BLaER1 (cell line): ENCODE results near the gene GRPR.
"Not testable (repeated sequence)": the region's sequence is repeated elsewhere in the genome, so short reads cannot be mapped to it uniquely, and the experiment has no call there.

Experiments
- H3K27ac ChIP-seq: shearing (Covaris generic); formaldehyde crosslinking; 2 replicates; pipeline ENCODE4 v1.8.1; 2022
- H3K27me3 ChIP-seq: shearing (Covaris generic); formaldehyde crosslinking; 2 replicates; pipeline ENCODE4 v1.8.1; 2022
- H3K36me3 ChIP-seq: shearing (Covaris generic); formaldehyde crosslinking; 2 replicates; pipeline ENCODE4 v1.8.1; 2022
- H3K4me1 ChIP-seq: shearing (Covaris generic); formaldehyde crosslinking; 2 replicates; pipeline ENCODE4 v1.8.1; 2022
- H3K4me2 ChIP-seq: shearing (Covaris generic); formaldehyde crosslinking; 2 replicates; pipeline ENCODE4 v1.8.1; 2022
- H3K4me3 ChIP-seq: shearing (Covaris generic); formaldehyde crosslinking; 2 replicates; pipeline ENCODE4 v1.8.1; 2022
- H3K9ac ChIP-seq: shearing (Covaris generic); formaldehyde crosslinking; 2 replicates; pipeline ENCODE4 v1.8.1; 2022
- H3K9me3 ChIP-seq: shearing (Covaris generic); formaldehyde crosslinking; 2 replicates; pipeline ENCODE4 v1.8.1; 2022
- H4K20me1 ChIP-seq: shearing (Covaris generic); formaldehyde crosslinking; 2 replicates; pipeline ENCODE4 v1.8.1; 2022
- Cebpa-rat ChIP-seq: shearing (Covaris generic); IDR thresholded peaks from 2 replicates; pipeline ENCODE4 v1.8.1; 2022

The GRPR gene

GRCh38 chrX:16145656-16146055 is 22.3 kb downstream of the GRPR start:
- Histone ChIP-seq H3K4me2 (no peak overlapping the region), H3K4me1 (no peaks in the 10 kb centered on the region), H3K27me3 (peaks cover 82% of the 10 kb centered on the region), H4K20me1 (no peaks in the 10 kb centered on the region; the same call in 1 of the 2 replicates), H3K9me3 (peaks cover 4% of the 10 kb centered on the region; the same call in 1 of the 2 replicates), H3K4me3 (no peak overlapping the region), H3K9ac (no peak overlapping the region), H3K27ac (no peak overlapping the region), H3K36me3 (no peaks in the 10 kb centered on the region)
- no peak for TF ChIP-seq Cebpa-rat

- Histone ChIP-seq H3K4me1 (no peaks in the 10 kb centered on the region), H3K9ac (no peak overlapping the region), H3K36me3 (no peaks in the 10 kb centered on the region), H4K20me1 (no peaks in the 10 kb centered on the region), H3K4me3 (no peak overlapping the region), H3K27me3 (peaks cover 86% of the 10 kb centered on the region), H3K27ac (no peak overlapping the region), H3K9me3 (peaks cover 4% of the 10 kb centered on the region; the same call in 1 of the 2 replicates), H3K4me2 (no peak overlapping the region)
- TF ChIP-seq Cebpa-rat, result no peak
Measured at GRCh38 chrX:16148896-16149295, 25.5 kb downstream of the GRPR start.

GRCh38 chrX:16155581-16156096 is 32.3 kb downstream of the GRPR start:
- Histone ChIP-seq H3K27ac (no peak overlapping the region), H3K36me3 (no peaks in the 10 kb centered on the region), H4K20me1 (no peaks in the 10 kb centered on the region; the same call in 1 of the 2 replicates), H3K9ac (no peak overlapping the region), H3K4me2 (no peak overlapping the region), H3K9me3 (no peaks in the 10 kb centered on the region), H3K4me1 (no peaks in the 10 kb centered on the region), H3K27me3 (peaks cover 95% of the 10 kb centered on the region), H3K4me3 (no peak overlapping the region)
- TF ChIP-seq Cebpa-rat, result no peak

GRCh38 chrX:16156692-16157331 is 33.4 kb downstream of the GRPR start:
- Histone ChIP-seq H3K27ac (no peak overlapping the region), H3K27me3 (peaks cover 95% of the 10 kb centered on the region), H4K20me1 (no peaks in the 10 kb centered on the region; the same call in 1 of the 2 replicates), H3K4me3 (no peak overlapping the region), H3K9ac (no peak overlapping the region), H3K4me2 (no peak overlapping the region), H3K4me1 (no peaks in the 10 kb centered on the region), H3K36me3 (no peaks in the 10 kb centered on the region), H3K9me3 (no peaks in the 10 kb centered on the region)
- TF ChIP-seq Cebpa-rat, result no peak

- Histone ChIP-seq H4K20me1 (no peaks in the 10 kb centered on the region; the same call in 1 of the 2 replicates), H3K9ac (no peak overlapping the region), H3K27ac (no peak overlapping the region), H3K9me3 (no peaks in the 10 kb centered on the region), H3K4me3 (no peak overlapping the region), H3K36me3 (no peaks in the 10 kb centered on the region), H3K4me1 (no peaks in the 10 kb centered on the region), H3K4me2 (no peak overlapping the region), H3K27me3 (peaks cover 93% of the 10 kb centered on the region)
- TF ChIP-seq Cebpa-rat, result no peak
Measured at GRCh38 chrX:16160729-16161128, 37.4 kb downstream of the GRPR start.

- H3K9ac ChIP-seq, H4K20me1 ChIP-seq, H3K27ac ChIP-seq, H3K4me1 ChIP-seq, H3K4me2 ChIP-seq, H3K4me3 ChIP-seq, H3K36me3 ChIP-seq, H3K9me3 ChIP-seq: not testable (repeated sequence)
- H3K27me3 ChIP-seq, result peaks cover 93% of the 10 kb centered on the region
Measured at GRCh38 chrX:16161173-16161572, 37.8 kb downstream of the GRPR start.

- H3K9ac ChIP-seq, result no peak overlapping the region
- H3K27me3 ChIP-seq, result peaks cover 93% of the 10 kb centered on the region
- H3K36me3 ChIP-seq, result no peaks in the 10 kb centered on the region
- H3K9me3 ChIP-seq, result no peaks in the 10 kb centered on the region
- H4K20me1 ChIP-seq, result no peaks in the 10 kb centered on the region; the same call in 1 of the 2 replicates
- no peaks in the 10 kb centered on the region for H3K4me1 ChIP-seq
- no peak overlapping the region for H3K4me3 ChIP-seq
- H3K27ac ChIP-seq, result no peak overlapping the region
- no peak for TF ChIP-seq Cebpa-rat
- H3K4me2 ChIP-seq, result no peak overlapping the region
Measured at GRCh38 chrX:16162391-16162790, 39.0 kb downstream of the GRPR start.

- Histone ChIP-seq H3K4me2 (no peak overlapping the region), H3K9ac (no peak overlapping the region), H3K36me3 (no peaks in the 10 kb centered on the region), H3K9me3 (no peaks in the 10 kb centered on the region), H3K4me1 (no peaks in the 10 kb centered on the region), H4K20me1 (no peaks in the 10 kb centered on the region; the same call in 1 of the 2 replicates), H3K27me3 (peaks cover 95% of the 10 kb centered on the region), H3K27ac (no peak overlapping the region), H3K4me3 (no peak overlapping the region)
- TF ChIP-seq Cebpa-rat, result no peak
Measured at GRCh38 chrX:16164748-16165147, 41.4 kb downstream of the GRPR start.

GRCh38 chrX:16167181-16167580 is 43.8 kb downstream of the GRPR start, which contains the start of gene MAGEB17:
TSS of gene MAGEB17 (plus strand) at chrX:16167481. CDS start at chrX:16170383, 2,902 bp downstream.
- TF ChIP-seq Cebpa-rat, result no peak
- H3K27ac ChIP-seq, result no peak within 1 kb of the TSS
- H3K9ac ChIP-seq, result no peak within 1 kb of the TSS
- no peaks in the 10 kb centered on the region for H3K36me3 ChIP-seq
- H3K4me3 ChIP-seq, result no peak within 1 kb of the TSS
- H4K20me1 ChIP-seq, result no peaks in the 10 kb centered on the region; the same call in 1 of the 2 replicates
- H3K4me2 ChIP-seq, result no peak within 1 kb of the TSS
- no peaks in the 10 kb centered on the region for H3K4me1 ChIP-seq
- H3K9me3 ChIP-seq, result no peaks in the 10 kb centered on the region
- H3K27me3 ChIP-seq, result peaks cover 95% of the 10 kb centered on the region

GRCh38 chrX:16171039-16171438 is 47.7 kb downstream of the GRPR start:
- H3K4me3 ChIP-seq, result no peak overlapping the region
- no peak overlapping the region for H3K4me2 ChIP-seq
- no peak for TF ChIP-seq Cebpa-rat
- no peak overlapping the region for H3K27ac ChIP-seq
- H4K20me1 ChIP-seq, result no peaks in the 10 kb centered on the region; the same call in 1 of the 2 replicates
- H3K9me3 ChIP-seq, result 0 out of 2 replicates have a peak, but pooled peaks cover 4% of the 10 kb centered on the region
- no peaks in the 10 kb centered on the region for H3K36me3 ChIP-seq
- no peaks in the 10 kb centered on the region for H3K4me1 ChIP-seq
- H3K9ac ChIP-seq, result no peak overlapping the region
- peaks cover 92% of the 10 kb centered on the region for H3K27me3 ChIP-seq
